ENCODE measurements around the gene KREMEN1. TPM values are rescaled to one million over a fixed set of nuclear protein-coding genes. Genes with fewer than 3 reads are reported as not detected.

KREMEN1 gene
- total and polyA plus RNA-seq, 4 donors: 8.8 to 27.5 (median 20.1) TPM

GRCh38 chr22:29125844-29126243, 53.0 kb downstream of the KREMEN1 start:
- WGBS, 2 donors: 92 to 96% methylated on average over 5 of the region's 5 CpGs
- Histone ChIP-seq H3K9me3 (ENCODE audit: control insufficient read depth in 4 of 4, insufficient read depth in 3 of 4, low read length in 3 of 4) (no peaks in the 10 kb centered on the region), H3K27me3 (ENCODE audit: control insufficient read depth in 3 of 3, insufficient read depth in 3 of 3, low read length in 2 of 3) (no peaks in the 10 kb centered on the region), H3K9ac (ENCODE audit: insufficient read depth in 1 of 2, low read length in 2 of 2) (no peak overlapping the region), H3K4me1 (ENCODE audit: control insufficient read depth in 5 of 5, insufficient read depth in 5 of 5, low read length in 5 of 5) (peaks cover 0 to 7% (median 3%) of the 10 kb centered on the region in 5 donors), H3K4me3 (no peak overlapping the region), H3K36me3 (ENCODE audit: control insufficient read depth in 4 of 4, insufficient read depth in 4 of 4, low read length in 4 of 4) (peaks cover 0 to 41% (median 6%) of the 10 kb centered on the region in 4 donors), H3K27ac (ENCODE audit: low read depth in 1 of 2, low read length in 1 of 2) (no peak overlapping the region)
- DNase-seq (no peak), ATAC-seq (ENCODE audit: insufficient read depth, low FRiP score) (no peak)
- TF ChIP-seq, protein P1, sequence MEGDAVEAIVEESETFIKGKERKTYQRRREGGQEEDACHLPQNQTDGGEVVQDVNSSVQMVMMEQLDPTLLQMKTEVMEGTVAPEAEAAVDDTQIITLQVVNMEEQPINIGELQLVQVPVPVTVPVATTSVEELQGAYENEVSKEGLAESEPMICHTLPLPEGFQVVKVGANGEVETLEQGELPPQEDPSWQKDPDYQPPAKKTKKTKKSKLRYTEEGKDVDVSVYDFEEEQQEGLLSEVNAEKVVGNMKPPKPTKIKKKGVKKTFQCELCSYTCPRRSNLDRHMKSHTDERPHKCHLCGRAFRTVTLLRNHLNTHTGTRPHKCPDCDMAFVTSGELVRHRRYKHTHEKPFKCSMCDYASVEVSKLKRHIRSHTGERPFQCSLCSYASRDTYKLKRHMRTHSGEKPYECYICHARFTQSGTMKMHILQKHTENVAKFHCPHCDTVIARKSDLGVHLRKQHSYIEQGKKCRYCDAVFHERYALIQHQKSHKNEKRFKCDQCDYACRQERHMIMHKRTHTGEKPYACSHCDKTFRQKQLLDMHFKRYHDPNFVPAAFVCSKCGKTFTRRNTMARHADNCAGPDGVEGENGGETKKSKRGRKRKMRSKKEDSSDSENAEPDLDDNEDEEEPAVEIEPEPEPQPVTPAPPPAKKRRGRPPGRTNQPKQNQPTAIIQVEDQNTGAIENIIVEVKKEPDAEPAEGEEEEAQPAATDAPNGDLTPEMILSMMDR (IDR thresholded peaks at IDR 0.05; ENCODE audit: control extremely low read depth, extremely low read depth): no peak

DNA sequence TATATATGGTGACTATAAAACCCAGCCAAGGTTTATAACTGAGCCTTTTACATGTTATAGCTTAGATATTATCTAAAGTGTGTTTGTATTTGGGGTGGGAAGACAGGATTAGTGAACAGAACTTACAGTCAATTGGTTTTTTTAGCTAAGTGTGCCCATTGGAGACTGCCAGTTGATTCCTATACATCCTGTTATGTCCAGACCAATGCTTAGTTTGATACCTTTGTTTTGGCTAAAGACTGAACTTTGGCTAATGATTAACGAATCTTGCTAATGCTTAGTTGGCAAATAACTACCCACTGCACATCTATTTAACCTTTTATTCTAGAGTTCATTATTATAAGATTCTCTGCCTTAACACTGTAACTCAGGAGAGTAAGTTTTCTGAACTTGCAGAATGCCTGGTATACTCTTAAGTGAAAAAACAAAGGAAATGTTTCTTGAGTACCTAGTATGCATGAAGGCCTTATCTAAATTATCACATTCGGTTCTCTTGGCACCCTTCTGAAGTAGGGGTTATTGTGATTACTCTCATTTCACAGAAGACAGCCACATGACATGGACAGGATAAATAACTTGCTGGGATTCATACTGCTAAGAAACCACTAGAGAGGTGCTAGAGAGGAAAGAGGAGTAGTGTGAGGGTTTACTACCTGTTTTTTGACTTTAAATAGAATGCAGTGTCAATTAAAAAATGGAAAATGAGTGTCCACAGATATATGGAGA, 54.0 kb downstream of the KREMEN1 start:
- DNase-seq (no peak), ATAC-seq (ENCODE audit: insufficient read depth, low FRiP score) (no peak)
- H3K27ac ChIP-seq (ENCODE audit: low read depth in 1 of 2, low read length in 1 of 2): no peak overlapping the region
- H3K4me1 ChIP-seq (ENCODE audit: control insufficient read depth in 5 of 5, insufficient read depth in 5 of 5, low read length in 5 of 5): peaks cover 0 to 7% (median 3%) of the 10 kb centered on the region in 5 donors
- no peaks in the 10 kb centered on the region for H3K9me3 ChIP-seq (ENCODE audit: control insufficient read depth in 4 of 4, insufficient read depth in 3 of 4, low read length in 3 of 4)
- WGBS, 2 donors: 57 to 74% methylated on average over 2 of the region's 2 CpGs
- TF ChIP-seq, protein P1 (IDR thresholded peaks at IDR 0.05; ENCODE audit: control extremely low read depth, extremely low read depth): no peak
- H3K4me3 ChIP-seq: no peak overlapping the region
- peaks cover 0 to 35% (median 6%) of the 10 kb centered on the region in 4 donors for H3K36me3 ChIP-seq (ENCODE audit: control insufficient read depth in 4 of 4, insufficient read depth in 4 of 4, low read length in 4 of 4)
- H3K9ac ChIP-seq (ENCODE audit: insufficient read depth in 1 of 2, low read length in 2 of 2): no peak overlapping the region
- no peaks in the 10 kb centered on the region for H3K27me3 ChIP-seq (ENCODE audit: control insufficient read depth in 3 of 3, insufficient read depth in 3 of 3, low read length in 2 of 3)

- Histone ChIP-seq H3K27me3 (ENCODE audit: control insufficient read depth in 3 of 3, insufficient read depth in 3 of 3, low read length in 2 of 3) (no peaks in the 10 kb centered on the region), H3K4me3 (no peak overlapping the region), H3K27ac (ENCODE audit: low read depth in 1 of 2, low read length in 1 of 2) (peak overlapping the region; percentile 45 to 46), H3K9ac (ENCODE audit: insufficient read depth in 1 of 2, low read length in 2 of 2) (peak overlapping the region in 1 of 2 donors; percentile 13), H3K4me1 (ENCODE audit: control insufficient read depth in 5 of 5, insufficient read depth in 5 of 5, low read length in 5 of 5) (peaks cover 0 to 7% (median 3%) of the 10 kb centered on the region in 5 donors), H3K36me3 (ENCODE audit: control insufficient read depth in 4 of 4, insufficient read depth in 4 of 4, low read length in 4 of 4) (peaks cover 0 to 30% (median 10%) of the 10 kb centered on the region in 4 donors), H3K9me3 (ENCODE audit: control insufficient read depth in 4 of 4, insufficient read depth in 3 of 4, low read length in 3 of 4) (no peaks in the 10 kb centered on the region)
- 66 to 70% methylated on average over 13 of the region's 13 CpGs for WGBS, 2 donors
- ATAC-seq (ENCODE audit: insufficient read depth, low FRiP score) (peak; percentile 34), DNase-seq (peak in 1 of 3 donors; percentile 45)
- TF ChIP-seq, protein P1 (IDR thresholded peaks at IDR 0.05; ENCODE audit: control extremely low read depth, extremely low read depth): no peak
Measured at GRCh38 chr22:29128891-29129807, 56.3 kb downstream of the KREMEN1 start.

Measured in lung (tissue), 12 donors.